HepG2 (cell line): ENCODE data around the gene C9orf50. TPM values are rescaled to one million over a fixed set of nuclear protein-coding genes. Genes with fewer than 3 reads are reported as not detected.

Source experiments
- AGO2 ChIP-seq: fragments of 200-400 bp; formaldehyde crosslinking; optimal IDR thresholded peaks from 2 replicates; pipeline ENCODE3; 2017; ENCODE audit warnings: mild to moderate bottlenecking, low read depth, low read length, moderate library complexity
- CEBPG ChIP-seq: IDR thresholded peaks from 2 replicates; pipeline ENCODE4 v1.6.1; 2016
- FOXP1 ChIP-seq, 2 experiments: fragments of 450-650 bp in 1 of 2; IDR thresholded peaks; 2 replicates each; pipeline ENCODE4 v1.6.1; 2017 to 2018; ENCODE audit warnings: antibody characterized with exemption in 1 of 2
- HNF4A ChIP-seq: sonication (generic); formaldehyde crosslinking; IDR thresholded peaks from 2 replicates; pipeline ENCODE4 v1.4.0; 2020; ENCODE audit warnings: missing genetic modification reagents
- SNRNP70 ChIP-seq: fragments of 200-400 bp; formaldehyde crosslinking; IDR thresholded peaks from 2 replicates; pipeline ENCODE4 v1.6.1; 2017; ENCODE audit warnings: mild to moderate bottlenecking, low read depth, low read length, moderate library complexity
- TRIM24 ChIP-seq: sonication (generic); formaldehyde crosslinking; IDR thresholded peaks from 2 replicates; pipeline ENCODE4 v1.8.0; 2022; ENCODE audit warnings: mild to moderate bottlenecking, missing genetic modification reagents
- ZBTB21 ChIP-seq: sonication (generic); formaldehyde crosslinking; IDR thresholded peaks from 2 replicates; pipeline ENCODE4 v1.4.0; 2020; ENCODE audit warnings: missing genetic modification reagents
- ZNF318 ChIP-seq: sonication (generic); formaldehyde crosslinking; IDR thresholded peaks from 2 replicates; pipeline ENCODE4 v1.4.0; 2020; ENCODE audit warnings: mild to moderate bottlenecking, missing genetic modification reagents
- ZNF784 ChIP-seq: sonication (generic); formaldehyde crosslinking; IDR thresholded peaks from 2 replicates; pipeline ENCODE4 v1.5.1; 2020; ENCODE audit warnings: missing genetic modification reagents, mild to moderate bottlenecking, borderline replicate concordance
- polyA plus RNA-seq, 8 experiments: library from polyadenylated mRNA; depleted of rRNA in 3 of 8; stranded (reverse) in 7 of 8; unstranded in 1 of 8; fragments of >200 nt; fragmentation: Illumina TruSeq in 4 of 8; extraction: Trizol in 4 of 8; gene quantifications; 2 replicates each; pipeline versions ENCODE4 v1.2.1 to v1.2.3, GENCODE V29; 2011 to 2016; ENCODE audit warnings: low read depth in 4 of 8, missing spikeins in 1 of 8, mixed read lengths in 1 of 8; ENCODE audit not compliant: insufficient read depth in 1 of 8
- total RNA-seq, 5 experiments: library from RNA; depleted of rRNA; stranded (reverse); fragments of >200 nt; fragmentation: Illumina TruSeq; extraction: Trizol; gene quantifications; 2 replicates each; pipeline ENCODE4 v1.2.3, GENCODE V29; 2016; ENCODE audit warnings: low read depth in 1 of 5
- TF ChIP-seq, protein P1 (sequence below): IDR thresholded peaks from 2 replicates; pipeline ENCODE4 v1.6.1; 2016; ENCODE audit warnings: low read depth, missing genetic modification reagents, missing compliant biosample characterization

The C9orf50 gene
- total and polyA plus RNA-seq, 2 of the 13 experiments (the other 11 are each of a cell fraction or from before 2014, with no cell fraction given), result not detected

GRCh38 chr9:129641750-129642585 lies 21.1 kb upstream of the C9orf50 start, which contains the start of gene ASB6 (continued):
- TF ChIP-seq ZNF784 (CRISPR knock-in tag), result peak; percentile 92
- no peak for TF ChIP-seq ZBTB21 (CRISPR knock-in tag)
- TF ChIP-seq AGO2, result peak; percentile 54
- TF ChIP-seq TRIM24 (CRISPR knock-in tag), result no peak
- peak; percentile 73 for TF ChIP-seq HNF4A (CRISPR knock-in tag)
- TF ChIP-seq, protein P1, sequence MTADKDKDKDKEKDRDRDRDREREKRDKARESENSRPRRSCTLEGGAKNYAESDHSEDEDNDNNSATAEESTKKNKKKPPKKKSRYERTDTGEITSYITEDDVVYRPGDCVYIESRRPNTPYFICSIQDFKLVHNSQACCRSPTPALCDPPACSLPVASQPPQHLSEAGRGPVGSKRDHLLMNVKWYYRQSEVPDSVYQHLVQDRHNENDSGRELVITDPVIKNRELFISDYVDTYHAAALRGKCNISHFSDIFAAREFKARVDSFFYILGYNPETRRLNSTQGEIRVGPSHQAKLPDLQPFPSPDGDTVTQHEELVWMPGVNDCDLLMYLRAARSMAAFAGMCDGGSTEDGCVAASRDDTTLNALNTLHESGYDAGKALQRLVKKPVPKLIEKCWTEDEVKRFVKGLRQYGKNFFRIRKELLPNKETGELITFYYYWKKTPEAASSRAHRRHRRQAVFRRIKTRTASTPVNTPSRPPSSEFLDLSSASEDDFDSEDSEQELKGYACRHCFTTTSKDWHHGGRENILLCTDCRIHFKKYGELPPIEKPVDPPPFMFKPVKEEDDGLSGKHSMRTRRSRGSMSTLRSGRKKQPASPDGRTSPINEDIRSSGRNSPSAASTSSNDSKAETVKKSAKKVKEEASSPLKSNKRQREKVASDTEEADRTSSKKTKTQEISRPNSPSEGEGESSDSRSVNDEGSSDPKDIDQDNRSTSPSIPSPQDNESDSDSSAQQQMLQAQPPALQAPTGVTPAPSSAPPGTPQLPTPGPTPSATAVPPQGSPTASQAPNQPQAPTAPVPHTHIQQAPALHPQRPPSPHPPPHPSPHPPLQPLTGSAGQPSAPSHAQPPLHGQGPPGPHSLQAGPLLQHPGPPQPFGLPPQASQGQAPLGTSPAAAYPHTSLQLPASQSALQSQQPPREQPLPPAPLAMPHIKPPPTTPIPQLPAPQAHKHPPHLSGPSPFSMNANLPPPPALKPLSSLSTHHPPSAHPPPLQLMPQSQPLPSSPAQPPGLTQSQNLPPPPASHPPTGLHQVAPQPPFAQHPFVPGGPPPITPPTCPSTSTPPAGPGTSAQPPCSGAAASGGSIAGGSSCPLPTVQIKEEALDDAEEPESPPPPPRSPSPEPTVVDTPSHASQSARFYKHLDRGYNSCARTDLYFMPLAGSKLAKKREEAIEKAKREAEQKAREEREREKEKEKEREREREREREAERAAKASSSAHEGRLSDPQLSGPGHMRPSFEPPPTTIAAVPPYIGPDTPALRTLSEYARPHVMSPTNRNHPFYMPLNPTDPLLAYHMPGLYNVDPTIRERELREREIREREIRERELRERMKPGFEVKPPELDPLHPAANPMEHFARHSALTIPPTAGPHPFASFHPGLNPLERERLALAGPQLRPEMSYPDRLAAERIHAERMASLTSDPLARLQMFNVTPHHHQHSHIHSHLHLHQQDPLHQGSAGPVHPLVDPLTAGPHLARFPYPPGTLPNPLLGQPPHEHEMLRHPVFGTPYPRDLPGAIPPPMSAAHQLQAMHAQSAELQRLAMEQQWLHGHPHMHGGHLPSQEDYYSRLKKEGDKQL, result 0 out of 2 replicates have a peak, but pooled peaks have one; percentile 56
- TF ChIP-seq CEBPG (CRISPR knock-in tag), result peak; percentile 19; the same call in 1 of the 2 replicates
- no peak for TF ChIP-seq ZNF318 (CRISPR knock-in tag)
- TF ChIP-seq SNRNP70, result no peak
- no peak for TF ChIP-seq FOXP1 (IDR thresholded peaks at IDR 0.05)
- TF ChIP-seq FOXP1 (CRISPR knock-in tag; IDR thresholded peaks at IDR 0.05), result no peak
